SKM-1 (cell line): ENCODE measurements around the gene SLC2A1.

Source experiments
- DNase-seq: peaks from one replicate; lab custom pipeline; 2025; ENCODE audit not compliant: unreplicated experiment; lab: John Stamatoyannopoulos, UW

SLC2A1 gene

GRCh38 chr1:42979896-42980800, 21.5 kb upstream of the SLC2A1 start:
- DNase-seq = peak; percentile 42

- no peak for DNase-seq
These were observed 20.4 kb upstream of the SLC2A1 start for GRCh38 chr1:42979036-42979430.

GRCh38 chr1:42978317-42979035, 19.8 kb upstream of the SLC2A1 start:
- DNase-seq = no peak

GRCh38 chr1:42977653-42978052, 19.0 kb upstream of the SLC2A1 start:
- DNase-seq = no peak

GRCh38 chr1:42975561-42976225, 17.0 kb upstream of the SLC2A1 start:
- no peak for DNase-seq

- no peak for DNase-seq
These were observed 16.2 kb upstream of the SLC2A1 start for GRCh38 chr1:42974767-42975437.

GRCh38 chr1:42973799-42974198, 15.1 kb upstream of the SLC2A1 start:
- no peak for DNase-seq

- DNase-seq = no peak
These were observed 14.6 kb upstream of the SLC2A1 start for GRCh38 chr1:42973286-42973685.

GRCh38 chr1:42971841-42972291, 13.2 kb upstream of the SLC2A1 start:
- DNase-seq = no peak

GRCh38 chr1:42970143-42970542, 11.5 kb upstream of the SLC2A1 start:
- no peak for DNase-seq

- no peak for DNase-seq
These were observed 10.0 kb upstream of the SLC2A1 start for GRCh38 chr1:42968654-42969053.

- DNase-seq = no peak
These were observed 8.3 kb upstream of the SLC2A1 start for GRCh38 chr1:42966688-42967612.

GRCh38 chr1:42965378-42965777, 6.7 kb upstream of the SLC2A1 start:
- DNase-seq = no peak

- DNase-seq = no peak
These were observed 5.6 kb upstream of the SLC2A1 start for GRCh38 chr1:42964044-42964812.

GRCh38 chr1:42963378-42964043, 4.8 kb upstream of the SLC2A1 start:
- no peak for DNase-seq

GRCh38 chr1:42962641-42963377, 4.1 kb upstream of the SLC2A1 start:
- no peak for DNase-seq

GRCh38 chr1:42961312-42962091, 2.8 kb upstream of the SLC2A1 start:
- no peak for DNase-seq
